ENCODE results near the gene AKT1. TPM values are rescaled to one million over a fixed set of nuclear protein-coding genes. Genes with fewer than 3 reads are reported as not detected.

The AKT1 gene
- total RNA-seq, 1 experiment from 2014 or later: 205 TPM

DNA sequence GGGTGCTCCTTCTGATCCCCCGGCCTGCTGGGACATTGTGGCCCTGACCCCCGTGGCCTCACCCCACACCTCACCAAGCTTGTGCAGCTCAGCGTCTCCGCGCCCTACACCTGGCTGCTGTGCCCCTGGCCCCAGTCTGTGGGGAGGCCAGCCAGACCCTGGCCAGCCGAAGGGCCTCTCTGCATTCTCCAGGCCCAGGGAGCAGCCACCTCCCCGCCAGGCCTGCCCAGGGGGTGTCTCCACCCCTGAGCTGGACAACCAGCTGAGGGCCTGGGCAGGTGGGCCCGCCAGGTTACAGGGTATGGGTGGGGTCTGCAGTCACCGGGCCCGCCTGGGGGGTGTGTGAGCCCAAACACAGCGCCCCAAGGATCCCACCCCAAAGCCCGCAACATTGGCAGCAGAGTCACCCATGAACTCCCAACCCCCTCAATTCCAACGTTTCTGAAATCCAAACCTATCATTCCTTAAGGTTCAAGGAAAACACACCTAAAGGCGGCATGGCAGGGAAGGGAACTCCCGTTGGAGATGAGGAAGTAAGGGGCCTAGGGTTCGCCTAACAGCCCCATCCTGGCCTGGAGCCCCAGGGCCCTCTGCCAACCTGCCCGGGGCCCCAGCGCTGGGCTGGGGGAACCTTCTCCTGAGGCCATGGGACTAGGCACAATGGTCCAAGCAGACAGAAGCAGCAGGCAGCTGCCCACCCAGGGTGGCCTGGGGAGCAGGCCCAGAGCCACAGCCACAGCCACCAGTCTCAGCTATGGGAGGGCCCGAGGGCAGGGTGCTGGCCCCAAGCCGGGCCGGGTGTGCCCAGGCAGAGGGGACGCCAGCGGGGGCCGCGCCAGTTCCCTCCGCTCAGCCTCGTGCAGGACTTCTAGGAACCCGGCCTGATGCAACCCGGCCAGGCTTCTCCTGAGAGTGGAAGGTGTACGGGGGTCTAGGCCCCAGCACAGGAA is 8.5 kb downstream of the AKT1 start:
- DNase-seq (ENCODE audit: low read depth): no peak

GRCh38 chr14:104786091-104786586 is 9.4 kb downstream of the AKT1 start:
- no peak for DNase-seq (ENCODE audit: low read depth)

- no peak for DNase-seq (ENCODE audit: low read depth)
These were observed 9.9 kb downstream of the AKT1 start for GRCh38 chr14:104785708-104786080.

- no peak for DNase-seq (ENCODE audit: low read depth)
These were observed 10.5 kb downstream of the AKT1 start for GRCh38 chr14:104784846-104785707.

DNA sequence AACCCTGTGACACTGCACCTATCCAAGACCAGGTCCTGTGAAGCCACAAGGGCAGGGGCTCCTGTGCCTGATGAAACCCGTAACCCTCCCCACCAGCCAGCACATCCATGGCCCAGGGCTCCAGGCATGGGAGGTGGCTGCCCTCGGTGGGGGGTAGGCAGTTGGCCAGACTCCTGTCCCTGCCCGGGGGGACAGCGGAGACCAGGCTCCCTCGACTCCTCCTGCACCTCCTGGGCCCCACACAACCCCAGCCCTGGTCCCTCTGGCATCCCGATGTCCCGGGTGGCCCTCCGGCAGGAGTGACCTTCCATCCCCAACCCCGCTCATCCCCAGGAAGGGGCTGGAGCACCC is 11.4 kb downstream of the AKT1 start:
- DNase-seq (ENCODE audit: low read depth): no peak

DNA sequence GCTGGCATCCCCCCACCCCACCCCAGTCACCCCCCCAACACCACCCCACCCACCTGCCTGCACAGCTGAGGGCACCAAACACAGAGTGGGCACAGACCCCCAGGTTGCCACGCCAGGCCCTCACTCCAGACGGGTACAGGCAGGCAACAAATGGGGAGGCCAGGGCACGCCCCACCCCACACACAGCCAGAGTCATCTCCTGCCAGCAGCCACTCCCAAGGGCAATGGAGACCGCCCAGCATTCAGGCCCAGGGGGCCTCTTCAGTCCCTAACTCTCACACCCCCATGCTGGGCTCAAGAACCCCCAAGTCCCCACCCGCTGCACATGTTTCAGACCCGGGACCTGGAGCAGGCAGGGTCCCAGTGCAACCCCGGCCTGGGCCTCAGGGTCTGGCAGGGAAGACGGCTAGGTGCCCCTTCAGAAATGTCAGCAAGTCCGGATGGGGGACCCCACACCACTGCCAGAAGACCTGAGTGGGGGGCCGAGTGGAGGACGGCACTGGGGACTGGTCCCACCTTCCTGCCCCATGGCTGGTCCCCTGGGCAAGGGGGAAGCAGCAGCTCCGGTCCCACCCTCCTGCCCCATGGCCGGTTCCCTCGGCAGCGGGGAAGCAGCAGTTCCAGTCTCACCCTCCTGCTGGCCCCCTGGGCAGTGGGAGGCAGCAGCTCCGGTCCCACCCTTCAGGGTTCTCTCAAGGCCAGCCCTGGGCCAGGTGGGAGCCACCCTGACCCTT is 11.9 kb downstream of the AKT1 start:
- no peak for DNase-seq (ENCODE audit: low read depth)

- no peak for DNase-seq (ENCODE audit: low read depth)
These were observed 12.8 kb downstream of the AKT1 start for GRCh38 chr14:104782808-104783139.

DNA sequence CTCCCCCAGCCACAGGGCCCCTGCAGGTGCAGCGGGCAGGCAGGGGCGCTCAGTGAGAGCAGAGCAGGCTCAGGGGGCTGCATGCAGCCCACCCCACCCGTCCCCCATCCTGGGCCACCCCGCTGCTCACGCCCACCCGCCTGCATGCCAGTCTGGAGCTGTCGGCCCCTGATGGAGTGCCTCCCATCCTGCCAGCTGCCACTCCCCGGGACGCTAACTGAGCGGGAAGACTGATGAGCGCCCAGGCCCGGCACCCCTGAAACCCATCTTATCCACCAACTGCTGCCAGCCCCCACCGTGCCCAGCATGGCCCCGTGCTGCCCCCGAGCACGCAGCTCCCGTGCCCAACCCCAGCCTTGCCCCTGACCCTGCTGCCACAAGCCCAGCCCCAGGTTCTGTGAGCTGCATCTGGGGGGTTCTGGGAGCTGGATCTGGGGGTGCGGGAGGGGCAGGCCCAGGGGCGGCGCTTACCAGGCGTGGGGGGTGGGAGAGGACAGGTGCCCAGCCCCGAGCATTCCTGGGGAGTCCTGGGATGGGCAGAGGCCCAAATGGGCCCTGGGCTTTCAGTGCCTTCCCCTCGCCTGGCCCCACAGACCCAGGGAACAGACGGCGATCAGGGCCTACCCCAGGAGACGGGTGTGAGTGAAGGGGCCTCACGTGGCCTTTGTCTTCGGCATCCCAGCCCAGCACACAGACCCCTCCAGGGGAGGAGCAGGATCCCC is 13.3 kb downstream of the AKT1 start:
- no peak for DNase-seq (ENCODE audit: low read depth)

DNA sequence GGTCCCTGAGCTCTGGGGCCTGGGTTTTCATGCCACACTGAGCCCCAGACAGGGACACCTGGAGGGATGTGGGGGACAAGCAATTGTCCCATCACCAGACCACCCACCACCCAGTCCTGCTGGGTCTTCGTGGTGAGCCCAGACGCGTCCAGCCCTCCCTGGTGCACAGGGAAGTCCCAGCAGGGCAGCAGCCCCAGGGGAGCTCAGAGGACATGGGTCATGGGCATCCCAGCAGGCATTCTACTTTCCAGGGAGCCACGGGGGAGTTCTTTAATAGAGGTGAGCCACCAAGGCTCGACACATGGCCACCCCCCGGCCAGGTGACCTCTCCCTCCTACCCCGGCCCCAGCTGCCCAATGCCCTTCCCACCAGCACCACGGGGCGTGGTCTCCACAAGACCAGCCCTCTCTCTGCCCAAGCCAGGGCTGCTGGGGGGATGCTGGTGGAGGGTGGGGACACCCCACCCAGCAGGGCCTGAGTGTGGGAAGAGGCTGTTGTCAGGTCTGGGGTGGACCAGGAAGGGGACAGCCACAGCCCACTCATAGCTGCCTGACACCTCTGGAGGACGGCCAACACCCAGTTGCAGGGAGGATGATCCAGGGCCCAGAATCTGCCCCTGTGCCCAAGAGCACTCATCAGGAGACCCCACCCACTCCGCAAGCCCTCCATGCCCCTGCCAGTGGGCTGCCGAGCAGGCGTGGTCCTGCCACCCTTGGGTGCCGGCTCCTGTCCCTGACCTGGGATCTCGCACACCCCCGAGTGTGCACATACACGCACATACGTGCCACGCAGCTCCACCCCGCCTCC is 14.1 kb downstream of the AKT1 start:
- DNase-seq (ENCODE audit: low read depth): no peak

- no peak for DNase-seq (ENCODE audit: low read depth)
These were observed 15.0 kb downstream of the AKT1 start for GRCh38 chr14:104780513-104781030.

GRCh38 chr14:104779776-104780512 is 15.6 kb downstream of the AKT1 start:
- DNase-seq (ENCODE audit: low read depth): no peak

DNA sequence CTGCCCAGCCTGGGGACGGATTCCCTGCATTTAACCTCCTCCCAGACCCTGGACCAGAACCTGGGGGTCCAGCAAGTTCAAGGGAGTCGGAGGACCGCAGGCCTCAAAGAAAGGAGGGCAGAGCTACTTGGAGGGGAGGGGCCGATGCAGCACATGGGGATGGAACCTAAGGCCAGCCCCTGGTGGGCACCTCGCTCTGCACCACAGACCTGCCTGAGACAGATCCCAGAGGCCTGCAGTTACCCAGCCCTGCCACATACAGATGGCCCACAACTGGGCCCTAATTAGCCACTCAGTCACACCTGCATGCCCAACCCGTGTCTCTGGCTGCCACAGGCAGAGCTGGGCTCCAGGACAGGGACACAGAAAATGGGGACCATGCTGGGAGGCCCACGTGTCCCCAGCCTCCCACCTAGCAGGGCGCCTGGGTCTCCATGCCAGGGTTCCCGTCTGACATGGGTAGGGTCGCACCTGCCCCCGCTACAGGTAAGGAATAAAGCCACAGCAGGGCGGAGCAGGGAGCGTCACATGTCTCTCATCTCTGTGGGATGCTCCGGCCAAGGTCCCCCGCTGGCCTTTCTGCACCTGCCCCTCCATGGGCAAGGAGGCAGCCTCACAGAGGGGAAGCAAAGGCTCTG is 16.7 kb downstream of the AKT1 start:
- no peak for DNase-seq (ENCODE audit: low read depth)

DNA sequence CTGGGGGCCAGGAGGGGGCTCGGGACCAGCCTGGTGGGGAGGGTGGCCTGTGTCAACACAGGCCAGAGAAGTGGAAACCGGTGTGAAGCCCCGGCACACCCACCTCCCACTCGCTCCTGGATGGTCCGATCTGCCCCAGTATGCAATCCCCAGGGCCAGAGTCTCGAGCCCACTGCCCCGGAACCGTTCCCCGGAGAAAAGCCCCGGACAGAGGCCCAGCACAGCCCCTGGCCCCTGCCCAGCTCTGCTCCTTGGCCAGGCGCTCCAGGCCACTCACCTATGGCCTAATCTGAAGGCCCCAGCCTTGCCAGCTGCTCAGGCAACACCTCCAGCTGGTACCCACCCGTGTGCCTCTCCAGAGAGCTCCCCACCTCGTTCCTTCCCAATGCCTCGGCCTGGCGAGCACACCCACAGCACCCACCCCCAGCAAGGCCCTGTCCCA is 17.7 kb downstream of the AKT1 start:
- no peak for DNase-seq (ENCODE audit: low read depth)

DNA sequence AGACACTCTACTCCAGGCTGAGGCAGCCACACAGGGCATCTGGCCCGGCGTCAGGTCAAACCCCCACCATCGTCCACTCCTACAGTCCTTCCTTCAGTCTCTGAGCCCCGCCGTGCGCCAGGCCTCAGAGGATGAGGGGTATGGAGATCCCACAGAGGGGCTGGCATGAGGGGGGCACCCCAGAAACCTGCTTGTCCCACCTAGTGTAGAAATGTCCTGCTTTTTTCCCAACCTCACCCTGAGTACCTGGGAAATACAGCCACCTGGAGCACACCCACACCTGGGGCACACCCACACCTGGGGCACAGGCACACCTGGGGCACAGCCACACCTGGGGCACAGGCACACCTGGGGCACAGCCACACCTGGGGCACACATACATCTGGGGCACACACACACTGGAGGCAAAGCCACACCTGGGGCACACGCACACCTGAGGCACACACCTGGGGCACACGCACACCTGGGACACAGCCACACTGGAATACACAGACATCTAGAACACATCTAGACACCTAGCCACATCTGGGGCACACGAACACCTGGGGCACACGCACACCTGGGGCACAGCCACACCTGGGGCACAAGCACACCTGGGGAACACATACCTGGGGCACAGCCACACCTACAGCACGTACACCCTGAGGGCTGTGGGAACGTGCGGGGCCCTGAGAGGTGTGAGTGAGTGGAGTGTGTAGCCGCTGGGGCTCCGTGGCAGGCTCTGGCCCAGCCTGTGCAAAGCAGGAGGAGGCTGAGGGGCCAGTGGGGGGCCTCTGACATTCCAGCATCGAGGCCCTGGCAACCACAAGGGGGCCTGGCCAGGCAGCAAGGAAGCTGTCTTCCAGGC is 18.4 kb downstream of the AKT1 start:
- DNase-seq (ENCODE audit: low read depth): no peak

DNA sequence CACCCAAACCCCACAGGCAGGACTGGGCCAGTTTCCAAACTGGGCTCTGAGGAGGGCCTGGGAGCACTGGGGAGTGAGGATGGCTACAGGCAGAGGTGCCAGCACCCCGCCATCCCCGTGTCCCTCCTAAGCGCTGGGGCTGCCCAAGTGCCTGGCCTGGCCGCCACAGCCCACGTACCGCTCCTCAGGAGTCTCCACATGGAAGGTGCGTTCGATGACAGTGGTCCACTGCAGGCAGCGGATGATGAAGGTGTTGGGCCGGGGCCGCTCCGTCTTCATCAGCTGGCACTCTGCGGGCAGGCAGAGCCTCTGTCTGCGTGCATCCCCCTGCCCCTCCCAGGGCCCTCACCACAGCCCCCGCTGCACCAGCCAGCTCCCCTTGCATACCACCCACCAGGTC is 19.1 kb downstream of the AKT1 start:
- DNase-seq (ENCODE audit: low read depth): no peak

GRCh38 chr14:104775073-104775489 is 20.5 kb downstream of the AKT1 start:
- no peak for DNase-seq (ENCODE audit: low read depth)

DNA sequence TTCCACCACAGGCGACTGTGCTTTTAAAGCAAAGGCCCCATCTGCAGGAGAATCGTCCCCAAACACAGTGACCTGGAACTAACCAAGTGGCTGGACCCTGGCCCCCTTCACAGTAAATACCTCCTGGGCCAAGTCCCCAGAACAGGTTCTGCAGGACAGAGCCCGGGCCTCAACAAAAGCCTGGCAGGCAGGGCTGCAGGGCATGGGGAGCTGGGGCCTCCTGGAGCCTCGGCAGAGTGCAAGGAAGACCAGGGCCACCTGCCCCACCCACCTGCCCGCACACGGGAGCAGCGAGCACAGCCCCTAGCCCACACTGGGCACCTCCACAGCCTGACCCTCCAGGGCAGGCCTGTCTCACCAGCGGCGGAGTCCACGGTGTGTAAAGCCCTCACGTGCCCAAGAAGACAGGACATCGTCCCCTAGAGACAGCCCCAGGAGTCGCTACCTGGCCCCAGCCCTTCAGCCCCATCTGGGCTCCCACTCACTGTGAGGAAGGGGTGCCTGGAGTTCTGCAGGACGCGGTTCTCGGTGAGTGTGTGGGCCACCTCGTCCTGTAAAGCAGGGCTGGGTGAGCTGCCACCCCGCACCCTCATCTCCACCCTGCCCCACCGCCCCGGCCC is 21.0 kb downstream of the AKT1 start:
- DNase-seq (ENCODE audit: low read depth): no peak
